Measurements from ENCODE around the gene TBC1D7.

DNA sequence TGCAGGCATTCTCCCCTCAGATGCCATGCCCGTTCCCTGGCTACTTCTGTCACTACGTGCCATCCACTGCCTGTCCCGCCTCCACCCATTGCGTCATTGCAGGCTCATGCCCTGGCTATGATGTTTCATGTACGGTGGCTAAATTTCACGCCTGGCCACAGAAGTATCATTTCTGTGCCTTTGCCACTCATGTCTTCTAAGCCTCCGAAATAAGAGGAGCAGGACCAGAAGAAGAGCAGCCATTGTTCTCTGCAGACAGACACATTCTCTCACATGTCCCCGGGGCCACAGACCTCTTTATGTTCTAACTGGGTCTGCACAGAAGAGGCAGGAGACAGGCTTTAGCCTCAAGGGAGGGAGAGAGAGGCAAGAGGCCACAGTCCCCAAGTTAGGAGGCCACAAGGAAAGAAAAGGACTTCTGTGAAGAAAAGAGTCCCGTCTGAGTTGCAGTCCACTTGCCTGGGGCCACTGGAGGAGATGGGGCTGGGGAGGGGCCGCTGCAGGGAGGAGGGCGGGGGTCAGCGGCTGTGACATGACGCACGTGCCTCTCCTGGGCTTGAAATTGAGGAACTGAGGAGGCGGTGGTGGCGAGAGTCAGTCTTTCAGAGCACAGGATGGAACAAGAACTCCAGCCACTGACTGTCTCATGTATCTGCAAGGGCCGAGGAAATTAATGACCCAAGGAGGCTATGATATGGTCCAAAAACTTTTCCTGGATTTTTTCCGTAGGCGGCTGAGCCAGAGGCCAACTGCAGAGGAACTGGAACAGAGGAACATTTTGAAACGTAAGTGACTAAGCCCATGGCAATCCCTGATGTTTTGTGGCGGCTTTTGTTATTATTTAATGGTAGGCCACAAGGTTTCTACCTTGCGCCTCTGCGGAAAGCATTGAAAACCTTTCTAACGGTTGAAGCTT lies 55.9 kb downstream of the TBC1D7 start:
- TF ChIP-seq EZH2 (IDR thresholded peaks at IDR 0.05; ENCODE audit: insufficient read depth, poor library complexity, severe bottlenecking) (no peak), EZH2phosphoT487 (IDR thresholded peaks at IDR 0.05; ENCODE audit: insufficient read depth, low read depth) (no peak)

Data from GM23248 (cell line).